Fibroblast of the aortic adventitia (primary cell): ENCODE data around the gene RNF220. TPM values are rescaled to one million over a fixed set of nuclear protein-coding genes. Genes with fewer than 3 reads are reported as not detected.

Experiments
- DNase-seq: peaks from one replicate; pipeline ENCODE4 v3.0.0-alpha.2; 2010; ENCODE audit warnings: low read depth
- H3K4me3 ChIP-seq: 2 replicates; pipeline ENCODE4 v1.5.1; 2011; ENCODE audit warnings: low read depth, mild to moderate bottlenecking, control low read depth, low read length, moderate library complexity
- total RNA-seq: library from RNA; depleted of rRNA; stranded (reverse); fragments of >200 nt; gene quantifications from 2 replicates; pipeline ENCODE4 v1.2.3, GENCODE V29; 2012; ENCODE audit warnings: low replicate concordance
- TF ChIP-seq, protein P1 (sequence below): IDR thresholded peaks from 2 replicates; pipeline ENCODE4 v1.5.1; 2011; ENCODE audit warnings: mild to moderate bottlenecking, low read length, control low read depth, inconsistent platforms; ENCODE audit not compliant: insufficient read depth

Gene RNF220
- total RNA-seq, 1 donor: 51.2 TPM

GRCh38 chr1:44367944-44368343 lies 37.1 kb upstream of the RNF220 start:
- TF ChIP-seq, protein P1, sequence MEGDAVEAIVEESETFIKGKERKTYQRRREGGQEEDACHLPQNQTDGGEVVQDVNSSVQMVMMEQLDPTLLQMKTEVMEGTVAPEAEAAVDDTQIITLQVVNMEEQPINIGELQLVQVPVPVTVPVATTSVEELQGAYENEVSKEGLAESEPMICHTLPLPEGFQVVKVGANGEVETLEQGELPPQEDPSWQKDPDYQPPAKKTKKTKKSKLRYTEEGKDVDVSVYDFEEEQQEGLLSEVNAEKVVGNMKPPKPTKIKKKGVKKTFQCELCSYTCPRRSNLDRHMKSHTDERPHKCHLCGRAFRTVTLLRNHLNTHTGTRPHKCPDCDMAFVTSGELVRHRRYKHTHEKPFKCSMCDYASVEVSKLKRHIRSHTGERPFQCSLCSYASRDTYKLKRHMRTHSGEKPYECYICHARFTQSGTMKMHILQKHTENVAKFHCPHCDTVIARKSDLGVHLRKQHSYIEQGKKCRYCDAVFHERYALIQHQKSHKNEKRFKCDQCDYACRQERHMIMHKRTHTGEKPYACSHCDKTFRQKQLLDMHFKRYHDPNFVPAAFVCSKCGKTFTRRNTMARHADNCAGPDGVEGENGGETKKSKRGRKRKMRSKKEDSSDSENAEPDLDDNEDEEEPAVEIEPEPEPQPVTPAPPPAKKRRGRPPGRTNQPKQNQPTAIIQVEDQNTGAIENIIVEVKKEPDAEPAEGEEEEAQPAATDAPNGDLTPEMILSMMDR: no peak
- no peak overlapping the region for H3K4me3 ChIP-seq
- DNase-seq: no peak

GRCh38 chr1:44368471-44369151 lies 36.4 kb upstream of the RNF220 start:
- no peak overlapping the region for H3K4me3 ChIP-seq
- TF ChIP-seq, protein P1: no peak
- no peak for DNase-seq

- DNase-seq: no peak
- no peak overlapping the region for H3K4me3 ChIP-seq
- TF ChIP-seq, protein P1: no peak
Observed at GRCh38 chr1:44371206-44371605, 33.8 kb upstream of the RNF220 start.

GRCh38 chr1:44375547-44375946 lies 29.5 kb upstream of the RNF220 start:
- no peak overlapping the region for H3K4me3 ChIP-seq

GRCh38 chr1:44377925-44378784 lies 26.9 kb upstream of the RNF220 start:
- DNase-seq: peak; percentile 65
- TF ChIP-seq, protein P1: peak; percentile 78
- H3K4me3 ChIP-seq: no peak overlapping the region

More at GRCh38 chr1:44375547-44375946, 29.5 kb upstream of the RNF220 start:
- no peak for DNase-seq
- TF ChIP-seq, protein P1: no peak

- no peak overlapping the region for H3K4me3 ChIP-seq
- TF ChIP-seq, protein P1: no peak
- no peak for DNase-seq
Observed at GRCh38 chr1:44380666-44381177, 24.3 kb upstream of the RNF220 start.
